Activated CD8-positive, alpha-beta memory T cell treated with anti-CD3 and anti-CD28 coated beads, Interleukin-2, amount 50 U/mL, for 1 hour (primary cell): Measurements from ENCODE around the gene CDYL.
A peak's percentile ranks its signal among the peaks of the same experiment; 100 is the strongest.

Source experiments
- DNase-seq: peaks from one replicate; pipeline ENCODE4 v3.0.0-alpha.2; 2020; ENCODE audit errors: extremely low read depth

CDYL gene

DNA sequence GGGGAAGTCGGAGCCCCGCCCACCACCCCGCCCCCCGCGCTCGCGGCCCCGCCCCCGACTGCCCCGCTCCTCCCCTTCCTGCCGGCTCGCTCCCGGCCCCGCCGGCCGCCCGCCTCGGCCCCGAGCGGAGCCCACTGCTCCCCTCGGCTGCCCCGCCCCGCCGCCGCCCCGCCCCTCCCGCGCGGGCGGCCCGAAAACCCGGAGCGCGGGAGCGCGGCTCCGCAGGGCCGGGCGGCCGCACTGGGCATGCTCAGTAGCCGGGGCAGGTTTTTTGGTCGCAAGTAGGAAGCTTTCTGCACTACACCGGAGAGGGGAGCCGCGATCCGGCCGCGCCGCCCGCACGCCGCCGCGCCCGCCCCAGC lies at the start of gene CDYL:
Gene CDYL (plus strand): TSS at position 274 of the 362 bp plus-strand sequence. CDS start 380 bp downstream, outside the sequence.
- peak; percentile 44 for DNase-seq

DNA sequence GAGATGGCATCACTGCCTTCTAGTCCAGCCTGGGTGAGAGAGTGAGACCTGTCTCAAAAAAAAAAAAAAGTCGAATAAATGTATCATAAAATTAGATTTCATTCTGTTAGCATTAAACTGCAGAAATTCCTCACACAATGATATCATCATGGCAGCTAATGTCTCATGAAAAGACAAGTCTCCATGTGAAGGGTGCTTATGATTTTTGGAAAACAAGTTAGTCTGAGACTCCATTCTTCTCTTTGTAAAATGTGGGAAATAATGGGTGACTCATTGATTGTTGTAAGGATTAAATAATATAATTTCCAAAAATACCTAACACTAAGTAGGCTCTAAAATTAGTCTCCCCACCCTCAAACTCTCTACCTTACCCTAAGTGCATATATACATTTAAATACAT lies 49.6 kb upstream of the CDYL start:
- no peak for DNase-seq

GRCh38 chr6:4727217-4727616 lies 49.0 kb upstream of the CDYL start:
- no peak for DNase-seq

- DNase-seq: no peak
These were observed 48.4 kb upstream of the CDYL start for GRCh38 chr6:4727671-4728435.

DNA sequence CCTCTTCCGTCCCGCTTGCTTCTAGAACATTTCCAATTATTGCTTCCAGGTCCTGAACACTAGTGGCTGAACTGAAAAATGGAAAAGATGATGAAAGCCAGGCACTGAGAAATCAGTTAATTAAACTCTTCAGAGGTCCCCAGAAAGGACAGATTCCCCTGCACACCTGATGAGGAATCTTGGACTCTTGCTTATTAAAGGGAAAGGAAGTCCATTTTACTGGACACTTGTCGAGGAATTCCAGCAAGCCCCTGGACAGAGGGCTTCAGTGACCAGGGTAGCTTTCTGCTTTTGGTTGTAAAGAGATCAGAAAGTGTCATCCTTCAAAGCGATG lies 47.8 kb upstream of the CDYL start:
- no peak for DNase-seq

DNA sequence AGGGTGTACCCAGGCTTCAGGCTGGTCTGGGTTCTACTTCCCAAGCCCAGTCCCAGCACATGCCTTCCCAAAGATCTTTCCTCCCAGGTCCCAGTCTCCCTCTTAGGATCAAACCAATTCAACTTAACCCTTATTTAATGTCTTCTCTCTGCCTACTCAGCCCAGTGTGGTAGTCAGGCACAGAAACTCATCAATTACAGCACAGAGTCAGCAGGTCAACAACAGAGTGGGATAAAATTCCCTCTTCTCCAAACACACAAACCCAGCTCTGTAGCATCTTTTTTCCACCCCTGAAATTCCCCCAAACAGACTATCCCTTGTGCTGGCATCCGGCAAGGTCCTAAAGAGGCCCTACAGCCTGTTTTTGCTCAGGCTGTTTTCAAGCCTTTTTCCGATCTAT lies 47.3 kb upstream of the CDYL start:
- no peak for DNase-seq

DNA sequence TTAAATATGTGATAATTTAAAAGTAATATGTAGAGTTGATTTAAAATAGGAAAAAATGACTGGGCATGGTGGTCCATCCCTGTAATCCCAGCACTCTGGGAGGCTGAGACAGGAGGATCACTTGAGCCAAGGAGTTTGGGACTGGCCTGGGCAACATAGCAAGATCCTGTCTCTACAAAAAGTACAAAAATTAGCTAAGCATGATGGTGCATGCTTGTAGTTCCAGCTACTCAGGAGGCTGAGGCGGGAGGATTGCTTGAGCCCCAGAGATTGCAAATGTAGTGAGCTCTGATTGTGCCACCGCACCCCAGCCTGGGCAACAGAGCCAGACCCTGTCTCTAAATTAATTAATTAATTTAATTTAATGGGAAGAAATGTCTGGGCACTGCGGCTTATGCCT lies 44.2 kb upstream of the CDYL start:
- no peak for DNase-seq

GRCh38 chr6:4732691-4733315 lies 43.4 kb upstream of the CDYL start:
- no peak for DNase-seq

- DNase-seq: no peak
These were observed 39.8 kb upstream of the CDYL start for GRCh38 chr6:4736371-4736873.

DNA sequence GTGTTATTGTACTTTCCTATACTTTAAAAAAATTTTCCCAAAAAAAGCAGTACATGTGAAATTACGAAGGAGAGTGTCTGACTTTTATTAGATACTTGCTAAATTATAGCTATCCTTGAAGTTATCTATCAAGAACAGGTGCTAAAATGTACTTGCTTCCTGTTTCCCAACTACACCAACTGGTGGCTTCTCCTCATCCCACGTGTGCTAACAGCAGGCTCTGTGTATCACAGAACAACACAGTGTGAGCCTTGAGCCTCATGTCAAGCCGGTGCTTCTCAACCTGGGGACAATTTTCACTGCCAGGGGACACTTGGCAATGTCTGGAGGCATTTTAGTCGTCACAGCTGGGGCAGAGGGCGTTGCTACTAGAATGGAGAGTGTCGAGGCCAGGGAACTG lies 36.2 kb upstream of the CDYL start:
- no peak for DNase-seq

- no peak for DNase-seq
These were observed 33.1 kb upstream of the CDYL start for GRCh38 chr6:4743062-4743461.

GRCh38 chr6:4743926-4744325 lies 32.3 kb upstream of the CDYL start:
- no peak for DNase-seq

- DNase-seq: no peak
These were observed 28.6 kb upstream of the CDYL start for GRCh38 chr6:4747588-4747987.

GRCh38 chr6:4751823-4752464 lies 24.3 kb upstream of the CDYL start:
- DNase-seq: no peak

- DNase-seq: no peak
These were observed 20.0 kb upstream of the CDYL start for GRCh38 chr6:4756247-4756646.

DNA sequence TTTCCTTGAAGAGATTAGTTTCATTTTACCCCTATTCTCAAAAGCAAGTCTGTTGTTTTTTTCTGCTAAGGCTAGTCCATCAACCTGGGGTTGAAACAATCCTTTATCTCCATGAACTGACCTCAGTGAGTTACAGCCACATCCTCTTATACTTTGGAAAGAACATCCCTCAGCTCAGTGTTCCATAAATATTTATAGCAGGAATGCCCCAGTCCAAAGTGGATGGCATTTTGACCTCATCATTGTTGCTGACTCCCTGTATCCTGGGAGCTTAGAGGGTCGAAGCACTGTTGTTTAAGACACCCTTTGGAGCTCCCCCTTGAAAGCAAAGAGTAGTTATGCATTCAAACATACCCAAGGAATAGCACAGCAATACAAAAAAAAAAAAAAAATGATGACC lies 16.2 kb upstream of the CDYL start:
- no peak for DNase-seq

GRCh38 chr6:4760773-4761172 lies 15.4 kb upstream of the CDYL start:
- DNase-seq: no peak

- DNase-seq: no peak
These were observed 13.9 kb upstream of the CDYL start for GRCh38 chr6:4762294-4762693.

DNA sequence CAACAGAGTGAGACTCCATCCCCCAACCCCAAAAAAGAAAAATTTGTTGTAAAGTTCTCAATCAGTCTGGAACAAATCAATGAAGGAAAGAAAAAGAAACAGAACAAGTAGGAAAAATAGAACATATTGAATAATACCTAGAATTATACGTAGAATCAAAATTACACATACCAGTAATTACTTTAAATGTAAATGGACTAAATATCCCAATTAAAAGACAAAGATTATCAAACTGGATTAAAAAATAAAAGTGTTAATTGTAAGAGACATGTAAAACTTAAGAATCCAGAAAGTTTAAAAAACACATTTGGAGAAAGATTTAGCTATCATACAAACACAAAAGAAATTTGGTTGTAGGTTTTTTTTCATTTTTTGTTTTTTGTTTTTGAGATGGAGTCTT lies 12.3 kb upstream of the CDYL start:
- no peak for DNase-seq

DNA sequence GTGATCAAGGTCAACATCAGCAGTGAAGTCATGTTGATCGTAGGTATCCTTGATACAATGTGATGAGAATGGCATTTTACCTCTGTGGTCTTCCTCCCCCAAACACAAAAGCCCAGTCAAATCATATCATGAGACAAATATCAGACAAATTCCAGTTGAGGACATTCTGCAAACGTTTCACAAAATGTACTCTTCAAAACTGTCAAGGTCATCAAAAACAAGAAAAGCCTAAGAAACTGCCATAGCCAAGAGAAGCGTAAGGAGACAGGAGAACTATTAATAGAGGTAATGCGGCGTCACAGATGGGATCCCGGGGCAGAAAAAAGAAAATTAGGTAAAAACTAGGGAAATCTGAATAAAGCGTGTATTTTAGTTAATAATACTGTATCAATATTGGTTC lies 7.4 kb upstream of the CDYL start:
- no peak for DNase-seq

DNA sequence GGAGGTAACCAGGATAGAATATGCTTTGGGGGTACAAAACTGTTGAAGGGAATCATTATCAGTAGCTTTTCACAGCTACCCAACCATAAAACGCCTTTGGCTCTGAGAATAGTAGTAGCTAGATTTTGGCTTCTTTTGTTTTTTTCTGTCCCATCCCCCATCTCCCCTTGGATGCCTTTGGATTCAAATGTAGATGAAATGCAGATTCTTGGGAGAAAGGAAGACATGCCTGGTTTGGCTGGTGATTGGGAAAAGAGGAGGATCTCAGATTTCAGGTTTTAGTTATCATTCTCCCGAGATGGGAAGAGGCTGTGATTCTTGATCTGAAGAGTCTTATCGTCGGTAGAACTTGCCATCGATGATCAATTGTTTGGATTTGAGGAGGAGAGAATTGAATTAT lies 3.5 kb upstream of the CDYL start:
- no peak for DNase-seq

GRCh38 chr6:4773181-4773580 lies 3.0 kb upstream of the CDYL start:
- DNase-seq: no peak

DNA sequence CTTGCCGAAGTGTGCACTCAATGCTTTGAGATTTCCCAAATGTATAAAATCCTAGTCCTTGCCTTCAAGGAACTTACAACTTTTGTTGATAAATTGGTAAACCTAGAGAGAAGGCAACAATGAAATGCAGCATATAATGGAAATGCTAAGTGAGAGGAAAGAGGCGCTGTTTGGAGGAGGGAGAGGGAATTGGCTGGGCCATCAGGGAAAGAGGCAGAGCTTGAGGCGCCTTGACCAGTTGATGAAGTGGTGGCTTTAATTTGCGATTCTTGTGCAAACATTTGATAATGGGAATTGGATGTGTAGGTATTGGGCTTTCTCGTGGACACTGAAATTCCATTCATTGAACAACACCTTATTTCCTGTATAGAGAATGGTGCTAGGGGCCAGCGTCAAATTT lies 1.9 kb upstream of the CDYL start:
- no peak for DNase-seq
